HG03097 (cell line): ENCODE measurements around the gene MYH10.

Source experiments
- ATAC-seq: cut with Tn5 transposase; IDR thresholded peaks from one replicate; pipeline ENCODE4 v1.9.1; 2021; ENCODE audit not compliant: unreplicated experiment, low FRiP score

Gene MYH10

GRCh38 chr17:8649157-8650118 lies 18.9 kb upstream of the MYH10 start:
- ATAC-seq = no peak

- ATAC-seq = no peak
Observed at GRCh38 chr17:8647956-8648355, 17.4 kb upstream of the MYH10 start.

- no peak for ATAC-seq
Observed at GRCh38 chr17:8647202-8647601, 16.7 kb upstream of the MYH10 start.

- no peak for ATAC-seq
Observed at GRCh38 chr17:8644507-8644902, 14.0 kb upstream of the MYH10 start.

GRCh38 chr17:8643855-8644506 lies 13.5 kb upstream of the MYH10 start:
- ATAC-seq = no peak

GRCh38 chr17:8639709-8640108 lies 9.2 kb upstream of the MYH10 start:
- no peak for ATAC-seq

- ATAC-seq = no peak
Observed at GRCh38 chr17:8632061-8632460, 1.5 kb upstream of the MYH10 start.

GRCh38 chr17:8631554-8631877 lies 991 bp upstream of the MYH10 start:
- ATAC-seq = no peak

- peak; percentile 98 for ATAC-seq
Observed at GRCh38 chr17:8630802-8631553, 453 bp upstream of the MYH10 start.

GRCh38 chr17:8629371-8630226 lies 926 bp downstream of the MYH10 start:
- no peak for ATAC-seq

- ATAC-seq = no peak
Observed at GRCh38 chr17:8628609-8629169, 1.8 kb downstream of the MYH10 start.

- ATAC-seq = no peak
Observed at GRCh38 chr17:8628172-8628571, 2.4 kb downstream of the MYH10 start.

GRCh38 chr17:8623591-8623990 lies 6.9 kb downstream of the MYH10 start:
- no peak for ATAC-seq

- ATAC-seq = no peak
Observed at GRCh38 chr17:8622191-8622590, 8.3 kb downstream of the MYH10 start.

- ATAC-seq = no peak
Observed at GRCh38 chr17:8621585-8621984, 8.9 kb downstream of the MYH10 start.

GRCh38 chr17:8619294-8619693 lies 11.2 kb downstream of the MYH10 start:
- no peak for ATAC-seq

GRCh38 chr17:8618825-8619224 lies 11.7 kb downstream of the MYH10 start:
- ATAC-seq = no peak

- no peak for ATAC-seq
Observed at GRCh38 chr17:8614988-8615387, 15.5 kb downstream of the MYH10 start.

- no peak for ATAC-seq
Observed at GRCh38 chr17:8611619-8612298, 18.8 kb downstream of the MYH10 start.

- no peak for ATAC-seq
Observed at GRCh38 chr17:8611137-8611536, 19.4 kb downstream of the MYH10 start.
